HepG2 (cell line): Measurements from ENCODE around the gene VSX1. TPM values are rescaled to one million over a fixed set of nuclear protein-coding genes. Genes with fewer than 3 reads are reported as not detected.
A peak's percentile ranks its signal among the peaks of the same experiment; 100 is the strongest.

Experiments
- ATAC-seq: fragments of 200-7000 bp; cut with Tn5 transposase; 3 replicates; pipeline ENCODE4 v1.9.1; 2020; ENCODE audit warnings: mild to moderate bottlenecking, moderate library complexity
- BruUV-seq: library from RNA; stranded (reverse); fragments of 400-500 nt; replicated peaks from 2 replicates; lab custom pipeline; 2021; lab: Mats Ljungman, UMichigan
- CTCF ChIA-PET: fragments of 300-600 bp; formaldehyde crosslinking; extraction: SDS; loops from one replicate; lab custom pipeline; 2021; ENCODE audit warnings: low total read pairs, inconsistent platforms, low intra/inter-chr PET ratio; lab: Yijun Ruan, JAX
- POLR2A ChIA-PET: fragments of 350-600 bp; sonication (Branson Sonifier 250); formaldehyde crosslinking; loops from one replicate; lab custom pipeline; 2020; ENCODE audit warnings: antibody characterized with exemption, inconsistent platforms; lab: Yijun Ruan, JAX
- DNase-seq: peaks from one replicate; pipeline ENCODE4 v3.0.0-alpha.2; 2015; ENCODE audit warnings: low spot score
- FAIRE-seq: peaks from 3 replicates; lab custom pipeline; 2011; peaks lifted over from hg19 to GRCh38; lab: Jason Lieb, UNC
- H2AFZ ChIP-seq: one replicate; pipeline ENCODE4 v1.6.1; 2011; ENCODE audit warnings: low read length, inconsistent platforms
- H3K27ac ChIP-seq: fragments of 300-600 bp; 3 replicates; pipeline ENCODE4 v1.8.0; 2011; ENCODE audit warnings: mixed run types, mild to moderate bottlenecking, mixed read lengths, low read length, inconsistent platforms; ENCODE audit not compliant: insufficient read depth; ENCODE audit errors: extremely low read length
- H3K27me3 ChIP-seq, 2 experiments: fragments of 200-600 bp in 1 of 2; 2 replicates in 1 of 2; 3 replicates in 1 of 2; pipeline versions ENCODE4 v1.6.0 to v1.8.0; 2011; ENCODE audit warnings: low read length in 2 of 2, mild to moderate bottlenecking in 2 of 2, moderate library complexity in 2 of 2, inconsistent platforms in 1 of 2; ENCODE audit not compliant: insufficient read depth in 2 of 2, control insufficient read depth in 1 of 2
- H3K36me3 ChIP-seq, 2 experiments: fragments of 200-600 bp in 1 of 2; replicated peaks in 1 of 2; 2 replicates in 1 of 2; 3 replicates in 1 of 2; pipeline versions ENCODE4 v1.5.1 to v1.8.0; 2011; ENCODE audit warnings: low read length in 2 of 2, inconsistent platforms in 1 of 2; ENCODE audit not compliant: insufficient read depth in 2 of 2, control insufficient read depth in 1 of 2
- H3K4me1 ChIP-seq: 2 replicates; pipeline ENCODE4 v1.5.1; 2012; ENCODE audit warnings: low read length, inconsistent platforms; ENCODE audit not compliant: insufficient read depth
- H3K4me2 ChIP-seq: 2 replicates; pipeline ENCODE4 v1.6.0; 2011; ENCODE audit warnings: low read depth, low read length, inconsistent platforms
- H3K4me3 ChIP-seq, 3 experiments: fragments of 200-600 bp in 1 of 3; sonication (generic), shearing (Covaris generic) in 1 of 3; replicated peaks in 1 of 3; 2 replicates each; pipeline ENCODE4 v1.5.1; 2011 to 2016; ENCODE audit warnings: low read length in 3 of 3, inconsistent platforms in 2 of 3, low read depth in 2 of 3, mild to moderate bottlenecking in 2 of 3, control low read depth in 1 of 3, mixed read lengths in 1 of 3; ENCODE audit not compliant: insufficient read depth in 1 of 3
- H3K79me2 ChIP-seq: one replicate; pipeline ENCODE4 v1.6.1; 2011; ENCODE audit warnings: low read length, inconsistent platforms; ENCODE audit not compliant: insufficient read depth
- H3K9ac ChIP-seq: 2 replicates; pipeline ENCODE4 v1.6.0; 2011; ENCODE audit warnings: mild to moderate bottlenecking, low read depth, low read length, inconsistent platforms; ENCODE audit not compliant: insufficient read depth
- H3K9me3 ChIP-seq: 2 replicates; pipeline ENCODE4 v1.5.1; 2012; ENCODE audit warnings: mild to moderate bottlenecking, low read length
- H4K20me1 ChIP-seq: 2 replicates; pipeline ENCODE4 v1.6.0; 2011; ENCODE audit warnings: inconsistent platforms, mild to moderate bottlenecking, low read length, moderate library complexity; ENCODE audit not compliant: insufficient read depth
- CEBPB ChIP-seq: IDR thresholded peaks from 2 replicates; pipeline ENCODE4 v1.6.1; 2011; ENCODE audit warnings: low read depth, low read length, improper control_type of control experiment, borderline replicate concordance
- FOXP1 ChIP-seq, 2 experiments: fragments of 450-650 bp in 1 of 2; IDR thresholded peaks; 2 replicates each; pipeline ENCODE4 v1.6.1; 2017 to 2018; ENCODE audit warnings: antibody characterized with exemption in 1 of 2
- GPN1 ChIP-seq: sonication (generic); formaldehyde crosslinking; IDR thresholded peaks from 2 replicates; pipeline ENCODE4 v1.5.1; 2020; ENCODE audit warnings: missing genetic modification reagents, borderline replicate concordance
- KDM5B ChIP-seq: sonication (generic); formaldehyde crosslinking; IDR thresholded peaks from 2 replicates; pipeline ENCODE4 v1.4.0; 2020; ENCODE audit warnings: missing genetic modification reagents, mild to moderate bottlenecking, borderline replicate concordance
- PHF5A ChIP-seq: IDR thresholded peaks from one replicate; pipeline ENCODE4 v1.6.1; 2018; ENCODE audit warnings: low read depth, missing genetic modification reagents; ENCODE audit not compliant: unreplicated experiment
- PHF8 ChIP-seq: sonication (generic); formaldehyde crosslinking; IDR thresholded peaks from 2 replicates; pipeline ENCODE4 v1.5.0; 2020; ENCODE audit warnings: missing genetic modification reagents
- SMAD3 ChIP-seq: sonication (generic); formaldehyde crosslinking; IDR thresholded peaks from 2 replicates; pipeline ENCODE4 v1.4.0; 2020; ENCODE audit warnings: missing genetic modification reagents
- SP2 ChIP-seq: sonication (generic); formaldehyde crosslinking; IDR thresholded peaks from 2 replicates; pipeline ENCODE4 v1.5.1; 2020; ENCODE audit warnings: mild to moderate bottlenecking, missing genetic modification reagents
- SP5 ChIP-seq: IDR thresholded peaks from 2 replicates; pipeline ENCODE4 v1.6.1; 2016; ENCODE audit warnings: low read depth, borderline replicate concordance
- STAG1 ChIP-seq: sonication (generic); formaldehyde crosslinking; IDR thresholded peaks from 2 replicates; pipeline ENCODE4 v1.4.0; 2020; ENCODE audit warnings: missing genetic modification reagents
- ZNF550 ChIP-seq: sonication (generic); formaldehyde crosslinking; IDR thresholded peaks from 2 replicates; pipeline ENCODE4 v1.4.0; 2020; ENCODE audit warnings: mild to moderate bottlenecking, missing genetic modification reagents, borderline replicate concordance
- WGBS: methylation state at CpG from one replicate; pipeline ENCODE4 v1.1.6; 2017; ENCODE audit warnings: low lambda C conversion rate; 5-methylcytosine and 5-hydroxymethylcytosine counted together
- in situ Hi-C: cut with HindIII; loops from 2 replicates; pipeline ENCODE4 v1.10.0; 2017; ENCODE audit warnings: low pct_unique_long_range_greater_than_20kb; ENCODE audit not compliant: extremely low pct_ligation_motif_present
- intact Hi-C: fragments of 100-400 bp; cut with micrococcal nuclease; formaldehyde crosslinking; loops from one replicate; pipeline ENCODE4 v1.10.0; 2022; ENCODE audit not compliant: unreplicated experiment
- polyA plus RNA-seq, 8 experiments: library from polyadenylated mRNA; depleted of rRNA in 3 of 8; stranded (reverse) in 7 of 8; unstranded in 1 of 8; fragments of >200 nt; fragmentation: Illumina TruSeq in 4 of 8; extraction: Trizol in 4 of 8; gene quantifications; 2 replicates each; pipeline versions ENCODE4 v1.2.1 to v1.2.3, GENCODE V29; 2011 to 2016; ENCODE audit warnings: low read depth in 4 of 8, missing spikeins in 1 of 8, mixed read lengths in 1 of 8; ENCODE audit not compliant: insufficient read depth in 1 of 8
- total RNA-seq, 5 experiments: library from RNA; depleted of rRNA; stranded (reverse); fragments of >200 nt; fragmentation: Illumina TruSeq; extraction: Trizol; gene quantifications; 2 replicates each; pipeline ENCODE4 v1.2.3, GENCODE V29; 2016; ENCODE audit warnings: low read depth in 1 of 5
- TF ChIP-seq, protein P1 (sequence below): sonication (generic); formaldehyde crosslinking; IDR thresholded peaks from 2 replicates; pipeline ENCODE4 v1.4.0; 2020; ENCODE audit warnings: low read depth, missing genetic modification reagents
- TF ChIP-seq, protein P2 (sequence below): IDR thresholded peaks from 2 replicates; pipeline ENCODE4 v1.6.1; 2016; ENCODE audit warnings: low read depth, control low read depth

The VSX1 gene
- total and polyA plus RNA-seq, 2 of the 13 experiments (the other 11 are each of a cell fraction or from before 2014, with no cell fraction given), result 0.04 TPM; not detected in 1

DNA sequence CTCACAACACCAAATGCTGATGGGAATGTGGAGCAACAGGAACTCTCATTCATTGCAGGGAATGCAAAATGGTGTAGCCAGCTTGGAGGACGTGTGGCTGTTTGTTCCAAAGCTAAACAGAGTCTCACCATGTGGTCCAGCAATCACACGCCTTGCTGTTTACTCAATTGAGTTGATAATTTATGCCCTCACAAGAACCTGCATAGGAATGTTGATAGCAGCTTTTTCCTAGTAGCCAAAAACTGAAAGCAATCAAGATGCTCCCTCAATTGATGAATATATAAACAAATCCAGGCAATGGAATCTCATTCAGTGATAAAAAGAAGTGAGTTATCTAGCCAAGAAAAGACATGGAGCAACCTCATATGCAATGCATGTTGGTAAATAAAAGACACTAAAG is 15.6 kb upstream of the VSX1 start:
- H2AFZ ChIP-seq, result no peak overlapping the region
- H3K27ac ChIP-seq, result no peak overlapping the region
- no peak overlapping the region for H3K9ac ChIP-seq
- intact Hi-C loops (no loop called here), in situ Hi-C loops (no loop called here)
- FAIRE-seq (no peak), DNase-seq (no peak), ATAC-seq (no peak)
- WGBS, result 4% methylated on average over 2 of the region's 2 CpGs
- peaks cover 0 to 6% of the 10 kb centered on the region in 2 experiments; a peak in 2 of 5 replicates for H3K27me3 ChIP-seq
- no peak for TF ChIP-seq SP5 (CRISPR knock-in tag)
- TF ChIP-seq GPN1 (CRISPR knock-in tag), result no peak
- no peaks in the 10 kb centered on the region for H3K9me3 ChIP-seq
- ChIA-PET CTCF (no interaction called here), POLR2A (no interaction called here)
- no peaks in the 10 kb centered on the region for H3K79me2 ChIP-seq
- peaks cover 2% of the 10 kb centered on the region for H3K4me1 ChIP-seq
- no peak overlapping the region for H3K4me3 ChIP-seq
- BruUV-seq, result no TSS peak
- no peak overlapping the region for H3K4me2 ChIP-seq
- H3K36me3 ChIP-seq, result no peaks in the 10 kb centered on the region
- no peaks in the 10 kb centered on the region for H4K20me1 ChIP-seq

DNA sequence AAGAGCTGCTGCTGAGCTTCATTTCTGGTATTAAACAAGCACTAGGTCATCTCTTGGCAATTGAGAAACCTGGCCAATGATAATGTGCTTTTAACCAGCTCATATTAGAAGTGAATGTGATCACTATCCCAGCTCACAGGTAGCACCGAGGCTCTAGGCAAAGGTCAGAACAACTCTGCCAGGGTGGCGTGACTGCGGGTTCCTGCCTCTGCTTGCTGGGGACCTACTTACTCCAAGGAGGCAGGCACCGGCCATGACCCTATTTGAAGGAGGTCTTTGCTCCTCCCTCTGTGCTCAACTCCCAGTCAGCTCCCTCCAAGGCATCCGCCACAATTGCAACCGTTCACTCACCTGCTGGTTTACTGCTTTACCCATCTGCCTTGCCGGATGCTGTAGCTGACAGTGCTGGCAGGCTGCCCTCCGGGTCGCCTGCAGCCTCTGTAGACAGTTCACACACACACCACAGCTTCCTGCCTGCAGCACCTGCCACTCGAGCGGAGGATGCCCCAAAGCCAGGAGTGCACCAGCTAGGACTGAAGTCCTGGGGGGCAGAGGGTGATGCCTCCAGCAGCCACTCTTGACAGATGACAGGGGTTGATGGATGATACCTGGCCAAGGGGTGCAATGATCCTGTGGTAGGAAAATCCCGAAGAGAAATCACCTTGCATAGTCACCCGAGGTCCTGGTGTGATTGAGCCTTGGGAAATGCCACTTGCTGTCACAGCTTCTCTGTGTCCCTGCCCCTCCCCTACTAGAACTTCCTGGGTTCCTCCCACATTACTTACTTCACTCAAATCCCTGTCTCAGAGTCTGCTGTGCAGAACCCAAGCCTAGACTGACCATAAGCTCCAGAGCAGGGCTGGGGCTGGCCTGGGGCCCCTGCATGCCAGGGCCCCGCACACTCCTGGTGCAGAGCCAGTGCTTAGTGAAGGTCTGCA is 8.8 kb upstream of the VSX1 start:
- Histone ChIP-seq H3K79me2 (no peaks in the 10 kb centered on the region), H3K27me3 (peaks cover 5 to 48% of the 10 kb centered on the region in 2 experiments; a peak in 3 of 5 replicates), H3K4me3 (no peak overlapping the region), H4K20me1 (no peaks in the 10 kb centered on the region), H3K9me3 (no peaks in the 10 kb centered on the region), H3K4me1 (no peaks in the 10 kb centered on the region), H3K36me3 (no peaks in the 10 kb centered on the region), H2AFZ (no peak overlapping the region), H3K4me2 (no peak overlapping the region), H3K9ac (no peak overlapping the region), H3K27ac (no peak overlapping the region)
- in situ Hi-C loops, result no loop called here
- no peak for FAIRE-seq
- BruUV-seq, result no TSS peak
- intact Hi-C loops, result no loop called here
- ATAC-seq, result peak; percentile 32
- WGBS, result 15% methylated on average over 14 of the region's 14 CpGs
- CTCF ChIA-PET, result no interaction called here
- no peak for DNase-seq
- POLR2A ChIA-PET, result no interaction called here
- TF ChIP-seq CEBPB, result no peak
- TF ChIP-seq SP2 (CRISPR knock-in tag), result no peak
- no peak for TF ChIP-seq STAG1 (CRISPR knock-in tag)
- TF ChIP-seq PHF5A, result no peak
- TF ChIP-seq, protein P1, sequence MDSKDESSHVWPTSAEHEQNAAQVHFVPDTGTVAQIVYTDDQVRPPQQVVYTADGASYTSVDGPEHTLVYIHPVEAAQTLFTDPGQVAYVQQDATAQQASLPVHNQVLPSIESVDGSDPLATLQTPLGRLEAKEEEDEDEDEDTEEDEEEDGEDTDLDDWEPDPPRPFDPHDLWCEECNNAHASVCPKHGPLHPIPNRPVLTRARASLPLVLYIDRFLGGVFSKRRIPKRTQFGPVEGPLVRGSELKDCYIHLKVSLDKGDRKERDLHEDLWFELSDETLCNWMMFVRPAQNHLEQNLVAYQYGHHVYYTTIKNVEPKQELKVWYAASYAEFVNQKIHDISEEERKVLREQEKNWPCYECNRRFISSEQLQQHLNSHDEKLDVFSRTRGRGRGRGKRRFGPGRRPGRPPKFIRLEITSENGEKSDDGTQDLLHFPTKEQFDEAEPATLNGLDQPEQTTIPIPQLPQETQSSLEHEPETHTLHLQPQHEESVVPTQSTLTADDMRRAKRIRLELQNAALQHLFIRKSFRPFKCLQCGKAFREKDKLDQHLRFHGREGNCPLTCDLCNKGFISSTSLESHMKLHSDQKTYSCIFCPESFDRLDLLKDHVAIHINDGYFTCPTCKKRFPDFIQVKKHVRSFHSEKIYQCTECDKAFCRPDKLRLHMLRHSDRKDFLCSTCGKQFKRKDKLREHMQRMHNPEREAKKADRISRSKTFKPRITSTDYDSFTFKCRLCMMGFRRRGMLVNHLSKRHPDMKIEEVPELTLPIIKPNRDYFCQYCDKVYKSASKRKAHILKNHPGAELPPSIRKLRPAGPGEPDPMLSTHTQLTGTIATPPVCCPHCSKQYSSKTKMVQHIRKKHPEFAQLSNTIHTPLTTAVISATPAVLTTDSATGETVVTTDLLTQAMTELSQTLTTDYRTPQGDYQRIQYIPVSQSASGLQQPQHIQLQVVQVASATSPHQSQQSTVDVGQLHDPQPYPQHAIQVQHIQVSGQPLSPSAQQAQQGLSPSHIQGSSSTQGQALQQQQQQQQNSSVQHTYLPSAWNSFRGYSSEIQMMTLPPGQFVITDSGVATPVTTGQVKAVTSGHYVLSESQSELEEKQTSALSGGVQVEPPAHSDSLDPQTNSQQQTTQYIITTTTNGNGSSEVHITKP (CRISPR knock-in tag), result no peak
- no peak for TF ChIP-seq ZNF550 (CRISPR knock-in tag)
- no peak for TF ChIP-seq SMAD3
- TF ChIP-seq PHF8, result no peak
- TF ChIP-seq, protein P2, sequence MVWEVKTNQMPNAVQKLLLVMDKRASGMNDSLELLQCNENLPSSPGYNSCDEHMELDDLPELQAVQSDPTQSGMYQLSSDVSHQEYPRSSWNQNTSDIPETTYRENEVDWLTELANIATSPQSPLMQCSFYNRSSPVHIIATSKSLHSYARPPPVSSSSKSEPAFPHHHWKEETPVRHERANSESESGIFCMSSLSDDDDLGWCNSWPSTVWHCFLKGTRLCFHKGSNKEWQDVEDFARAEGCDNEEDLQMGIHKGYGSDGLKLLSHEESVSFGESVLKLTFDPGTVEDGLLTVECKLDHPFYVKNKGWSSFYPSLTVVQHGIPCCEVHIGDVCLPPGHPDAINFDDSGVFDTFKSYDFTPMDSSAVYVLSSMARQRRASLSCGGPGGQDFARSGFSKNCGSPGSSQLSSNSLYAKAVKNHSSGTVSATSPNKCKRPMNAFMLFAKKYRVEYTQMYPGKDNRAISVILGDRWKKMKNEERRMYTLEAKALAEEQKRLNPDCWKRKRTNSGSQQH (CRISPR knock-in tag), result no peak
- TF ChIP-seq KDM5B (CRISPR knock-in tag), result no peak
- no peak for TF ChIP-seq FOXP1 (IDR thresholded peaks at IDR 0.05)
- TF ChIP-seq FOXP1 (CRISPR knock-in tag; IDR thresholded peaks at IDR 0.05), result no peak
